ENCODE data around the gene IRF3. TPM values are rescaled to one million over a fixed set of nuclear protein-coding genes. Genes with fewer than 3 reads are reported as not detected.

IRF3 gene
- total and polyA plus RNA-seq, 10 of the 15 experiments (the other 5 are each of a cell fraction or from before 2014, with no cell fraction given), result 5.5 to 110 (median 63.4) TPM

GRCh38 chr19:49664171-49665035, 1.3 kb downstream of the IRF3 start (continued):
- TF ChIP-seq BCLAF1 (IDR thresholded peaks at IDR 0.05), result no peak
- TF ChIP-seq ZNF384 (IDR thresholded peaks at IDR 0.05; ENCODE audit: borderline replicate concordance, low read depth, low read length), result no peak
- no peak for TF ChIP-seq PAX5 (IDR thresholded peaks at IDR 0.05; ENCODE audit: borderline replicate concordance, low read depth, low read length)
- no peak for TF ChIP-seq BRCA1 (IDR thresholded peaks at IDR 0.05; ENCODE audit: low read depth, low read length)
- no peak for TF ChIP-seq FOS (IDR thresholded peaks at IDR 0.05; ENCODE audit: borderline replicate concordance, extremely low read depth, insufficient read length)

- no TSS peak for BruUV-seq (replicated peaks)
- intact Hi-C loops (cut with micrococcal nuclease; ENCODE audit: unreplicated experiment) (no loop called here), in situ Hi-C loops (cut with MboI) (no loop called here)
Observed at GRCh38 chr19:49663224-49663623, 2.4 kb downstream of the IRF3 start.

More at GRCh38 chr19:49663224-49663623, 2.4 kb downstream of the IRF3 start:
- ChIA-PET POLR2A (interaction anchor here (1.2 to 6.0 kb wide), 4 partner anchors 13 to 155 kb away, joined by 3 to 126 read pairs (median 41); partner anchors contain the start of genes MED25, PRMT1, PRR12 and RRAS), RAD21 (ENCODE audit: unreplicated experiment) (interaction anchor here (1.6 to 3.4 kb wide), 4 partner anchors 12 to 23 kb away, joined by 5 to 34 read pairs (median 10); partner anchors contain the start of genes PRMT1 and RRAS), CTCF (interaction anchor here (0.9 to 5.5 kb wide), 4 partner anchors 13 to 23 kb away, joined by 3 to 80 read pairs (median 8); partner anchors contain the start of genes PRMT1 and RRAS), SMC1A (ENCODE audit: uncharacterized antibody, unreplicated experiment) (interaction anchor here (0.6 to 2.0 kb wide), 3 partner anchors 12 to 33 kb away, joined by 3 to 8 read pairs (median 4); no protein-coding TSS in a partner anchor)
- Histone ChIP-seq H4K20me1 (ENCODE audit: control insufficient read depth, insufficient read depth) (peaks cover 4% of the 10 kb centered on the region), H3K36me3 (ENCODE audit: control insufficient read depth in 2 of 2, insufficient read depth in 2 of 2, low read length in 1 of 2) (peaks cover 12 to 28% of the 10 kb centered on the region in 2 experiments), H3K79me2 (ENCODE audit: control insufficient read depth, insufficient read depth, low read length) (peaks cover 36% of the 10 kb centered on the region), H3K4me2 (ENCODE audit: control insufficient read depth, insufficient read depth) (peak overlapping the region; percentile 57), H2AFZ (ENCODE audit: control insufficient read depth, low read depth, low read length) (no peak overlapping the region), H3K9ac (ENCODE audit: control insufficient read depth, insufficient read depth, low read length) (no peak overlapping the region; the same call in 1 of the 2 replicates), H3K9me3 (replicated peaks; ENCODE audit: control insufficient read depth, insufficient read depth, low read length) (no peaks in the 10 kb centered on the region), H3K27me3 (replicated peaks in 1 of 2; ENCODE audit: control insufficient read depth in 2 of 2, insufficient read depth in 2 of 2, low read length in 1 of 2) (no peaks in the 10 kb centered on the region), H3K4me1 (ENCODE audit: control insufficient read depth, insufficient read depth, low read length) (peaks cover 14% of the 10 kb centered on the region), H3K27ac (ENCODE audit: control insufficient read depth, insufficient read depth) (no peak overlapping the region), H3K4me3 (peak overlapping the region; percentile 99)
- TF ChIP-seq E4F1 (IDR thresholded peaks at IDR 0.05; ENCODE audit: borderline replicate concordance, partially characterized antibody) (no peak), USF1 (IDR thresholded peaks at IDR 0.05; ENCODE audit: borderline replicate concordance, extremely low read length, insufficient read depth, low read depth, low read length) (no peak), STAT3 (IDR thresholded peaks at IDR 0.05; ENCODE audit: low read depth, low read length) (no peak), RELA (IDR thresholded peaks at IDR 0.05; ENCODE audit: borderline replicate concordance, partially characterized antibody) (no peak)
- 89% methylated on average over 11 of the region's 12 CpGs for WGBS (ENCODE audit: insufficient coverage, insufficient replicate concordance, low lambda C conversion rate, missing lambda C conversion rate)
- ATAC-seq, result no peak
- FAIRE-seq, result no peak
- no peak for DNase-seq (ENCODE audit: low read depth, low spot score)
